Measurements from ENCODE around the gene CLDN5. TPM values are rescaled to one million over a fixed set of nuclear protein-coding genes. Genes with fewer than 3 reads are reported as not detected.
A peak's percentile ranks its signal among the peaks of the same experiment; 100 is the strongest.

Gene CLDN5
- under 1 TPM in 1 of 2 experiments, not detected in 1; 0.21 TPM for total RNA-seq

- Mint-ChIP-seq H3K27me3 (ENCODE audit: low read depth) (peaks cover 17% of the 10 kb centered on the region), H3K4me1 (ENCODE audit: low read depth) (peaks cover 18% of the 10 kb centered on the region), H3K4me3 (peak within 1 kb of the TSS; percentile 54), H3K36me3 (ENCODE audit: low read depth) (peaks cover 8% of the 10 kb centered on the region), H3K9me3 (no peaks in the 10 kb centered on the region), H3K27ac (no peak within 1 kb of the TSS)
- CTCF ChIA-PET: interaction anchor here (0.6 kb wide), 1 partner anchor 58 kb away, joined by 3 read pairs; no protein-coding TSS in a partner anchor
- no peak for DNase-seq
- intact Hi-C loops (cut with micrococcal nuclease): loop anchor here (1.0 kb wide), 1 partner anchor 106 kb away; no protein-coding TSS in a partner anchor
These were observed at the start of gene CLDN5 for GRCh38 chr22:19524170-19525115. Gene CLDN5 (minus strand): TSS chr22:19524410. CDS start chr22:19524255, 155 bp downstream.

GRCh38 chr22:19571995-19572394, 47.8 kb upstream of the CLDN5 start:
- Mint-ChIP-seq H3K9me3 (no peaks in the 10 kb centered on the region), H3K4me3 (no peak overlapping the region), H3K27ac (no peak overlapping the region), H3K27me3 (ENCODE audit: low read depth) (no peaks in the 10 kb centered on the region), H3K36me3 (ENCODE audit: low read depth) (no peaks in the 10 kb centered on the region), H3K4me1 (ENCODE audit: low read depth) (peaks cover 5% of the 10 kb centered on the region)
- DNase-seq: no peak
- CTCF ChIA-PET: no interaction called here
- intact Hi-C loops (cut with micrococcal nuclease): no loop called here

GRCh38 chr22:19571207-19571795, 47.1 kb upstream of the CLDN5 start:
- H3K36me3 Mint-ChIP-seq (ENCODE audit: low read depth): no peaks in the 10 kb centered on the region
- CTCF ChIA-PET: no interaction called here
- no peak overlapping the region for H3K27ac Mint-ChIP-seq
- no peaks in the 10 kb centered on the region for H3K9me3 Mint-ChIP-seq
- intact Hi-C loops (cut with micrococcal nuclease): no loop called here
- no peaks in the 10 kb centered on the region for H3K27me3 Mint-ChIP-seq (ENCODE audit: low read depth)
- no peak for DNase-seq
- no peak overlapping the region for H3K4me3 Mint-ChIP-seq
- no peaks in the 10 kb centered on the region for H3K4me1 Mint-ChIP-seq (ENCODE audit: low read depth)

DNA sequence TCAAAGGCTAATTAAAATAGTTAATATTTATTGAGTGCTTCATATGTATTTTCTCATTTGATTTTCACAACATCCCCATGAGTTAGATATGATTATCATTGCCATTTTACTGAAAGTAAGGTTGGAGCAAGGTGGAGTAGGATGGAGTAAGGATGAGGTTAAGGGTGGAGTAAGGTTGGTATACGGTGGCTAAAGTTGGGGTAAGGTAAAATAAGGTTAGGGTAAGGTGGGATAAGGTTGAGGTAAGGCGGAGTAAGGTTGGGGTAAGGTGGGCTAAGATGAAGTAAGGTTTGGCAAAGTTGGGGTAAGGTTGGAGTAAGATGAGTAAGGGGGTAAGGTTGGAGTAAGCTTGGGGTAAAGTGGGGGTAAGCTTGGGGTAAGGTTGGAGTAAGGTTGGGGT, 45.8 kb upstream of the CLDN5 start:
- no peaks in the 10 kb centered on the region for H3K9me3 Mint-ChIP-seq
- no peak overlapping the region for H3K4me3 Mint-ChIP-seq
- no peak overlapping the region for H3K27ac Mint-ChIP-seq
- CTCF ChIA-PET: no interaction called here
- intact Hi-C loops (cut with micrococcal nuclease): no loop called here
- DNase-seq: no peak
- H3K27me3 Mint-ChIP-seq (ENCODE audit: low read depth): no peaks in the 10 kb centered on the region
- no peaks in the 10 kb centered on the region for H3K4me1 Mint-ChIP-seq (ENCODE audit: low read depth)
- H3K36me3 Mint-ChIP-seq (ENCODE audit: low read depth): no peaks in the 10 kb centered on the region

DNA sequence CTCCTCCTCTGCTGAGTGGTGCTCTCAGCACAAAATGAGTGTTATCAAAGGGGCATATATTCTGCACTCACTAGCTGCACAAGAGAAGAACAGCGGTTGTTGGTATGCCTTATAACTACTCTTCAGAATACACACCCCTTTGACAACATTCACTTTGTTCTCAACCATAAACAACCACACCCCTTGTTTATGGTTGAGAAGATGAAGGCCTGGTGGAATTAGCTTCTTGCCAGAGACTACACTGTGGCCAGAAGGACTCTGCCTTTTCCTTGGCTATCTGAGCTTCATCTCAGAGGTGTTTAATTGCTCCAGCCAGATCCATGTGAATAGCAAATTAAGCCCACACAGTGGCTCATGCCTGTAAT, 45.0 kb upstream of the CLDN5 start:
- DNase-seq: no peak
- CTCF ChIA-PET: interaction anchor here (1.4 kb wide), 1 partner anchor 22 kb away, joined by 5 read pairs; no protein-coding TSS in a partner anchor
- H3K36me3 Mint-ChIP-seq (ENCODE audit: low read depth): no peaks in the 10 kb centered on the region
- no peaks in the 10 kb centered on the region for H3K4me1 Mint-ChIP-seq (ENCODE audit: low read depth)
- no peaks in the 10 kb centered on the region for H3K9me3 Mint-ChIP-seq
- no peaks in the 10 kb centered on the region for H3K27me3 Mint-ChIP-seq (ENCODE audit: low read depth)
- H3K27ac Mint-ChIP-seq: no peak overlapping the region
- intact Hi-C loops (cut with micrococcal nuclease): no loop called here
- no peak overlapping the region for H3K4me3 Mint-ChIP-seq

- CTCF ChIA-PET: interaction anchor here (1.4 kb wide), 1 partner anchor 23 kb away, joined by 5 read pairs; no protein-coding TSS in a partner anchor
- Mint-ChIP-seq H3K27ac (no peak overlapping the region), H3K4me3 (no peak overlapping the region), H3K27me3 (ENCODE audit: low read depth) (no peaks in the 10 kb centered on the region), H3K9me3 (peaks cover 1% of the 10 kb centered on the region), H3K4me1 (ENCODE audit: low read depth) (no peaks in the 10 kb centered on the region), H3K36me3 (ENCODE audit: low read depth) (no peaks in the 10 kb centered on the region)
- intact Hi-C loops (cut with micrococcal nuclease): no loop called here
- DNase-seq: no peak
These were observed 44.4 kb upstream of the CLDN5 start for GRCh38 chr22:19568337-19569275.

GRCh38 chr22:19567157-19568009, 43.2 kb upstream of the CLDN5 start:
- Mint-ChIP-seq H3K27me3 (ENCODE audit: low read depth) (no peaks in the 10 kb centered on the region), H3K4me3 (no peak overlapping the region), H3K27ac (no peak overlapping the region), H3K9me3 (peaks cover 1% of the 10 kb centered on the region), H3K36me3 (ENCODE audit: low read depth) (no peaks in the 10 kb centered on the region), H3K4me1 (ENCODE audit: low read depth) (no peaks in the 10 kb centered on the region)
- no peak for DNase-seq
- intact Hi-C loops (cut with micrococcal nuclease): no loop called here
- CTCF ChIA-PET: no interaction called here

- intact Hi-C loops (cut with micrococcal nuclease): no loop called here
- H3K9me3 Mint-ChIP-seq: peaks cover 1% of the 10 kb centered on the region
- DNase-seq: no peak
- H3K27me3 Mint-ChIP-seq (ENCODE audit: low read depth): no peaks in the 10 kb centered on the region
- H3K4me3 Mint-ChIP-seq: no peak overlapping the region
- CTCF ChIA-PET: no interaction called here
- no peaks in the 10 kb centered on the region for H3K4me1 Mint-ChIP-seq (ENCODE audit: low read depth)
- H3K36me3 Mint-ChIP-seq (ENCODE audit: low read depth): no peaks in the 10 kb centered on the region
- no peak overlapping the region for H3K27ac Mint-ChIP-seq
These were observed 42.3 kb upstream of the CLDN5 start for GRCh38 chr22:19566279-19567156.

- peaks cover 1% of the 10 kb centered on the region for H3K9me3 Mint-ChIP-seq
- no peaks in the 10 kb centered on the region for H3K27me3 Mint-ChIP-seq (ENCODE audit: low read depth)
- CTCF ChIA-PET: no interaction called here
- DNase-seq: no peak
- no peak overlapping the region for H3K27ac Mint-ChIP-seq
- intact Hi-C loops (cut with micrococcal nuclease): no loop called here
- H3K4me1 Mint-ChIP-seq (ENCODE audit: low read depth): no peaks in the 10 kb centered on the region
- no peak overlapping the region for H3K4me3 Mint-ChIP-seq
- H3K36me3 Mint-ChIP-seq (ENCODE audit: low read depth): no peaks in the 10 kb centered on the region
These were observed 41.4 kb upstream of the CLDN5 start for GRCh38 chr22:19565382-19566278.

DNA sequence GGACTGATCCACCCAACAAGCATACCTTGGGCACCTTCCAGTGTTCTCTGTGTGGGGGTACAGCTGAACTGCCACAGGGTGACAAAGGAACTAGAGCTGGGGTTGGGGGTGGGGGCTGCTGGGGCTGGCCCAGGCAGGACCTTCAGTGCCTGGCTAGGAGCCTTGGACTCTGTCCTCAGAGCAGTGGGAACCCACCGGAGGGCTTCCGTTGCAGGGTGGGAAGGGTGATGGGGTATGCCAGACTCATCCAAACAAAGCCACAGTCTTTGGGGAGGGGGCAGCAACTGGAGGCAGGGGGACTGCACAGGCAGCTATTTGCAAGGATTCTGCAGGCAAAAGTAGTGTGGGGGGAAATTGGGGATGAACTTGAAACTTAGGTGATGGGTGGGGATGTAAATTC, 35.7 kb upstream of the CLDN5 start:
- no peaks in the 10 kb centered on the region for H3K27me3 Mint-ChIP-seq (ENCODE audit: low read depth)
- no peak overlapping the region for H3K27ac Mint-ChIP-seq
- intact Hi-C loops (cut with micrococcal nuclease): no loop called here
- H3K4me3 Mint-ChIP-seq: no peak overlapping the region
- DNase-seq: no peak
- CTCF ChIA-PET: interaction anchor here (0.6 to 1.1 kb wide), 2 partner anchors 30 to 68 kb away, joined by 3 to 4 read pairs; no protein-coding TSS in a partner anchor
- H3K4me1 Mint-ChIP-seq (ENCODE audit: low read depth): no peaks in the 10 kb centered on the region
- H3K36me3 Mint-ChIP-seq (ENCODE audit: low read depth): no peaks in the 10 kb centered on the region
- H3K9me3 Mint-ChIP-seq: peaks cover 1% of the 10 kb centered on the region
